Left ventricle myocardium inferior (tissue), 1 donor: ENCODE results near the gene ACRBP. TPM values are rescaled to one million over a fixed set of nuclear protein-coding genes. Genes with fewer than 3 reads are reported as not detected.

Source experiments
- DNase-seq: peaks from one replicate; pipeline ENCODE4 v3.0.0-alpha.2; 2020
- H3K27ac ChIP-seq: fragments of 200-600 bp; replicated peaks from 2 replicates; pipeline ENCODE4 v1.8.0; 2021
- H3K27me3 ChIP-seq: fragments of 200-600 bp; 2 replicates; pipeline ENCODE4 v1.8.0; 2021; ENCODE audit warnings: low read depth
- H3K36me3 ChIP-seq: fragments of 200-600 bp; 2 replicates; pipeline ENCODE4 v1.8.0; 2021
- H3K4me1 ChIP-seq: fragments of 200-600 bp; 2 replicates; pipeline ENCODE4 v1.8.0; 2021
- H3K4me3 ChIP-seq: fragments of 200-600 bp; 2 replicates; pipeline ENCODE4 v1.8.0; 2021; ENCODE audit warnings: mild to moderate bottlenecking, moderate library complexity
- H3K9me3 ChIP-seq: fragments of 200-600 bp; replicated peaks from 2 replicates; pipeline ENCODE4 v1.8.0; 2021
- CTCF ChIP-seq: fragments of 200-600 bp; IDR thresholded peaks from 2 replicates; pipeline ENCODE4 v1.8.0; 2021; ENCODE audit warnings: antibody characterized with exemption, mild to moderate bottlenecking, borderline replicate concordance
- intact Hi-C: fragments of 100-400 bp; cut with micrococcal nuclease; formaldehyde crosslinking; loops from one replicate; pipeline ENCODE4 v1.11.0; 2022
- total RNA-seq: library from RNA; stranded (reverse); fragmentation: NEBNext Ultra II Directional; extraction: Animal tissue kit (Norgen Biotek cat#: 25700); gene quantifications from one replicate; pipeline ENCODE4 v1.2.1, GENCODE V29; 2021
- donor health status: DM: no; HTN: yes; CAD: no; lungs with severe emphysema.

Gene ACRBP
- total RNA-seq, 1 donor from 2014 or later = 1.4 TPM

GRCh38 chr12:6626654-6627283, 20.5 kb downstream of the ACRBP start:
- no peak for TF ChIP-seq CTCF
- H3K36me3 ChIP-seq = no peaks in the 10 kb centered on the region
- DNase-seq = no peak
- intact Hi-C loops = no loop called here
- peaks cover 6% of the 10 kb centered on the region for H3K27me3 ChIP-seq
- H3K27ac ChIP-seq = no peak overlapping the region
- H3K4me1 ChIP-seq = peaks cover 12% of the 10 kb centered on the region
- no peak overlapping the region for H3K4me3 ChIP-seq
- no peaks in the 10 kb centered on the region for H3K9me3 ChIP-seq

- H3K27me3 ChIP-seq = peaks cover 15% of the 10 kb centered on the region
- peaks cover 6% of the 10 kb centered on the region for H3K36me3 ChIP-seq
- H3K27ac ChIP-seq = no peak overlapping the region
- DNase-seq = no peak
- H3K4me1 ChIP-seq = peaks cover 8% of the 10 kb centered on the region
- intact Hi-C loops = no loop called here
- TF ChIP-seq CTCF = no peak
- H3K4me3 ChIP-seq = peak overlapping the region; percentile 53
- no peaks in the 10 kb centered on the region for H3K9me3 ChIP-seq
These were observed 26.4 kb downstream of the ACRBP start for GRCh38 chr12:6620885-6621274.

GRCh38 chr12:6620137-6620884, 26.9 kb downstream of the ACRBP start:
- TF ChIP-seq CTCF = peak; percentile 69
- Histone ChIP-seq H3K9me3 (no peaks in the 10 kb centered on the region), H3K4me1 (peaks cover 8% of the 10 kb centered on the region), H3K4me3 (peak overlapping the region; percentile 53), H3K27me3 (peaks cover 15% of the 10 kb centered on the region), H3K36me3 (peaks cover 6% of the 10 kb centered on the region), H3K27ac (no peak overlapping the region)
- no peak for DNase-seq
- intact Hi-C loops = no loop called here

- Histone ChIP-seq H3K36me3 (peaks cover 6% of the 10 kb centered on the region), H3K4me3 (no peak overlapping the region), H3K9me3 (no peaks in the 10 kb centered on the region), H3K27me3 (peaks cover 15% of the 10 kb centered on the region), H3K27ac (peak overlapping the region; percentile 15), H3K4me1 (peaks cover 16% of the 10 kb centered on the region)
- TF ChIP-seq CTCF = no peak
- no peak for DNase-seq
- intact Hi-C loops = no loop called here
These were observed 28.6 kb downstream of the ACRBP start for GRCh38 chr12:6618483-6619225.

- Histone ChIP-seq H3K4me1 (peaks cover 45% of the 10 kb centered on the region), H3K27me3 (peaks cover 12% of the 10 kb centered on the region), H3K36me3 (peaks cover 6% of the 10 kb centered on the region), H3K4me3 (no peak overlapping the region), H3K27ac (peak overlapping the region; percentile 6), H3K9me3 (no peaks in the 10 kb centered on the region)
- no peak for TF ChIP-seq CTCF
- DNase-seq = no peak
- intact Hi-C loops = no loop called here
These were observed 31.4 kb downstream of the ACRBP start for GRCh38 chr12:6615802-6616201.
